Esophagus muscularis mucosa (tissue), 3 donors: ENCODE measurements around the gene NCOA1.

ENCODE experiments used
- POLR2A ChIP-seq: fragments of 450-650 bp; IDR thresholded peaks from one replicate; pipeline ENCODE4 v1.6.1; 2017; ENCODE audit warnings: antibody characterized with exemption, moderate library complexity, mild to moderate bottlenecking, low read depth
- POLR2AphosphoS5 ChIP-seq, 2 donors: sonication (generic); formaldehyde crosslinking; IDR thresholded peaks; one replicate each; pipeline ENCODE4 v1.6.1; 2017; ENCODE audit warnings: antibody characterized with exemption in 2 of 2
- TF ChIP-seq, protein P1 (sequence below), 3 experiments: fragments of 200-600 bp in 2 of 3; fragments of 450-650 bp in 1 of 3; sonication (generic) in 2 of 3; IDR thresholded peaks; one replicate each; pipeline ENCODE4 v1.5.1; 2017 to 2019; ENCODE audit warnings: antibody characterized with exemption in 3 of 3, mild to moderate bottlenecking in 2 of 3, moderate library complexity in 1 of 3

- TF ChIP-seq POLR2AphosphoS5 (IDR thresholded peaks at IDR 0.05) (no peak), POLR2A (no peak)
- TF ChIP-seq, protein P1, sequence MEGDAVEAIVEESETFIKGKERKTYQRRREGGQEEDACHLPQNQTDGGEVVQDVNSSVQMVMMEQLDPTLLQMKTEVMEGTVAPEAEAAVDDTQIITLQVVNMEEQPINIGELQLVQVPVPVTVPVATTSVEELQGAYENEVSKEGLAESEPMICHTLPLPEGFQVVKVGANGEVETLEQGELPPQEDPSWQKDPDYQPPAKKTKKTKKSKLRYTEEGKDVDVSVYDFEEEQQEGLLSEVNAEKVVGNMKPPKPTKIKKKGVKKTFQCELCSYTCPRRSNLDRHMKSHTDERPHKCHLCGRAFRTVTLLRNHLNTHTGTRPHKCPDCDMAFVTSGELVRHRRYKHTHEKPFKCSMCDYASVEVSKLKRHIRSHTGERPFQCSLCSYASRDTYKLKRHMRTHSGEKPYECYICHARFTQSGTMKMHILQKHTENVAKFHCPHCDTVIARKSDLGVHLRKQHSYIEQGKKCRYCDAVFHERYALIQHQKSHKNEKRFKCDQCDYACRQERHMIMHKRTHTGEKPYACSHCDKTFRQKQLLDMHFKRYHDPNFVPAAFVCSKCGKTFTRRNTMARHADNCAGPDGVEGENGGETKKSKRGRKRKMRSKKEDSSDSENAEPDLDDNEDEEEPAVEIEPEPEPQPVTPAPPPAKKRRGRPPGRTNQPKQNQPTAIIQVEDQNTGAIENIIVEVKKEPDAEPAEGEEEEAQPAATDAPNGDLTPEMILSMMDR (IDR thresholded peaks at IDR 0.05), result no peak
These were observed 232.1 kb downstream of the NCOA1 start for GRCh38 chr2:24723191-24723590.
